Measurements from ENCODE around the gene ADARB2. TPM values are rescaled to one million over a fixed set of nuclear protein-coding genes. Genes with fewer than 3 reads are reported as not detected.

The ADARB2 gene
- total and polyA plus RNA-seq, 2 donors (not counting 1 experiment from before 2014, with no cell fraction given), result not detected

DNA sequence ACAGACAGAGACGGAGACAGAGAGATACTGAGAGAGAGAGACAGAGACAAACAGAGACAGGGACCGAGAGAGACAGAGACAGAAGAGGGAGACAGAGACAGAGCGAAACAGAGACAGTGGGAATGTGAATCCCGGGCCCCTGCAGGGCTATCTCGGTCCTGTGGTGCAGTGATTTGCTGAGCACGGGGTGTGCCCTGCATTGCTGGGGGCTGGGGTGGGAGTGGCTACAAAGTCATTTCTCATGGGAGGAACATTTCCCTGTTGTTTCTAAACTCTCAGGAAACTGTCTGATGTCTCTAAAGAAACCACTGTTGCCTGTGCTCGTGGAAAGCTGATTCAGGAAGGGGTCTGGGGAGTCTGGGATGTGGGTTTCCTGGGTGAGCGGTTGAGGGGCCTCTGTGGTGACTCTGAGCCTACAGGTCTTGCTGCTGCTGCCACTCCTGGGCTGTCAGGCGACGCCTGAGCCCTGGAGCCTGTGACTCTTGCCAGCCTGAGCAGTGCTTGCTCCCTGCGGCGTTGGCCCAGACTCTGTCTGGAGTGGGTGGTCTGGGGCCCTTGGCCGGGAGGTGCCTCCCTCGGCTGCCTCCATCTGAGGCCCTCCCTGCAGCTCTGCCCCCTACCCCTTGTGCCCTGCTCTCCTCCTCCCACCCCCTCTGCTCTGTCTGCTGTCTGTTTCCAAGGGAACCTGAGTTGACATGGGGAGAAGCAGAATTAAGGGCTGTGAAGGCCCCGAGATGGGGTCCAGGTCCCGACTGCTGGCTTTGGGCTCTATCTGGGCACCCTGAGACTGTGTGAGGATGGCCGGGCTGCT lies 389.2 kb downstream of the ADARB2 start:
- DNase-seq (ENCODE audit: low read depth in 2 of 2), result no peak
- no peak overlapping the region for H3K27ac ChIP-seq (ENCODE audit: insufficient read depth, low read length)
- H2AFZ ChIP-seq (ENCODE audit: low read length), result no peak overlapping the region
- H3K36me3 ChIP-seq (ENCODE audit: control insufficient read depth, insufficient read depth, low read length), result no peaks in the 10 kb centered on the region
- H3K4me3 ChIP-seq (replicated peaks in 1 of 4; ENCODE audit: control extremely low read depth in 1 of 4, insufficient read depth in 1 of 4, low read depth in 3 of 4, low read length in 4 of 4), result no peak overlapping the region
- no peaks in the 10 kb centered on the region for H3K9me3 ChIP-seq (ENCODE audit: control insufficient read depth, insufficient read depth, low read depth, low read length)
- no peak for TF ChIP-seq EZH2 (IDR thresholded peaks at IDR 0.05; ENCODE audit: low read length, missing control alignments)
- no peak for TF ChIP-seq CTCF (conservative IDR thresholded peaks at IDR 0.05 in 1 of 2, IDR thresholded peaks at IDR 0.05 in 1 of 2; ENCODE audit: low read depth in 1 of 2, low read length in 2 of 2)
- H3K4me2 ChIP-seq (ENCODE audit: extremely low read depth, insufficient read depth, low read length), result no peak overlapping the region
- H3K9ac ChIP-seq (ENCODE audit: insufficient read depth, low read length), result no peak overlapping the region
- H3K79me2 ChIP-seq (ENCODE audit: control insufficient read depth, insufficient read depth, low read length), result no peaks in the 10 kb centered on the region
- H3K27me3 ChIP-seq (ENCODE audit: control insufficient read depth, insufficient read depth, low read length), result no peaks in the 10 kb centered on the region
- H4K20me1 ChIP-seq (ENCODE audit: control insufficient read depth, extremely low read depth, insufficient read depth, low read length), result no peaks in the 10 kb centered on the region
- H3K4me1 ChIP-seq (ENCODE audit: control insufficient read depth, extremely low read depth, insufficient read depth, low read length), result no peaks in the 10 kb centered on the region

DNA sequence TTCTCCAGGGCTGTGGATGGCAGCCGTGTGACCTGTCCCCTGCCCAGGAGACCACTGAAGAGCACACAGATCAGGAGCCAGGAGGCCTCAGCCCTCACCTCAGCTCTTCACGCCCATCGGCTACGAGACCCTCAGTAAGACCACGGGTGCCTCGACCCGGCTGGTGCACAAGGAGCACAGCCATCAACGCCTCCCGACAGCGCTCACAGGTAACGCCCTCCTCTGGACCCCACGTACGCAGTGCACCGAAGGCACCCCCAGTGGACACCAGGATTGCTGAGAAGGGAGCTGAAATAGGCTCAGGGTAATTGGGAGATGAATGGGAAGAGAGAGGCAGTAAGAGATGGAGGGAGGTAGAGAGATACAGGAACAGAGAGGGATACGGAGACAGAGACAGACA lies 389.8 kb downstream of the ADARB2 start:
- H4K20me1 ChIP-seq (ENCODE audit: control insufficient read depth, extremely low read depth, insufficient read depth, low read length), result no peaks in the 10 kb centered on the region
- DNase-seq (ENCODE audit: low read depth in 2 of 2), result no peak
- no peaks in the 10 kb centered on the region for H3K36me3 ChIP-seq (ENCODE audit: control insufficient read depth, insufficient read depth, low read length)
- H3K4me1 ChIP-seq (ENCODE audit: control insufficient read depth, extremely low read depth, insufficient read depth, low read length), result no peaks in the 10 kb centered on the region
- no peaks in the 10 kb centered on the region for H3K9me3 ChIP-seq (ENCODE audit: control insufficient read depth, insufficient read depth, low read depth, low read length)
- no peaks in the 10 kb centered on the region for H3K27me3 ChIP-seq (ENCODE audit: control insufficient read depth, insufficient read depth, low read length)
- TF ChIP-seq EZH2 (IDR thresholded peaks at IDR 0.05; ENCODE audit: low read length, missing control alignments), result no peak
- no peak overlapping the region for H3K4me3 ChIP-seq (replicated peaks in 1 of 4; ENCODE audit: control extremely low read depth in 1 of 4, insufficient read depth in 1 of 4, low read depth in 3 of 4, low read length in 4 of 4)
- H3K4me2 ChIP-seq (ENCODE audit: extremely low read depth, insufficient read depth, low read length), result no peak overlapping the region
- H3K27ac ChIP-seq (ENCODE audit: insufficient read depth, low read length), result no peak overlapping the region
- H3K79me2 ChIP-seq (ENCODE audit: control insufficient read depth, insufficient read depth, low read length), result no peaks in the 10 kb centered on the region
- no peak overlapping the region for H3K9ac ChIP-seq (ENCODE audit: insufficient read depth, low read length)
- no peak overlapping the region for H2AFZ ChIP-seq (ENCODE audit: low read length)

DNA sequence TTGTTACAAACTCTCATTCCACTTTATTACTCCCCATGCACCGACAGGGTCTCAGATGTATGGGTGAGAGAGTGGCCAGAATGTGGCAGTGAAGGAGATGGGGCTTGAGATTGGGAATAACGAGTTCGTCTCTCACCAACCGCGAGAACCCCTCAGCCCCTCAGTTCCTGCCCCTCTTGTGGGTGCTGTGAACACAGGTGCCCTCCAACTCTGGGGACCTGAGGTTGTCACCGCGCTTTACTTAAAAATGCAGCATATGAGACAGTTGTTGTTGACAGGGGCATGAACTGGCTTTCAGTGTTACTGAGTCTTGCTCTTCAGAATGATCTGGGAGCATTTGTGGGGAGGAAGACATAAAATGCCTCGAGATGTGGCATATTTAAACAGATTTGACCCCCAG lies 391.1 kb downstream of the ADARB2 start:
- no peak overlapping the region for H3K9ac ChIP-seq (ENCODE audit: insufficient read depth, low read length)
- H3K9me3 ChIP-seq (ENCODE audit: control insufficient read depth, insufficient read depth, low read depth, low read length), result no peaks in the 10 kb centered on the region
- no peak overlapping the region for H2AFZ ChIP-seq (ENCODE audit: low read length)
- no peaks in the 10 kb centered on the region for H3K27me3 ChIP-seq (ENCODE audit: control insufficient read depth, insufficient read depth, low read length)
- H3K27ac ChIP-seq (ENCODE audit: insufficient read depth, low read length), result no peak overlapping the region
- H3K4me3 ChIP-seq (replicated peaks in 1 of 4; ENCODE audit: control extremely low read depth in 1 of 4, insufficient read depth in 1 of 4, low read depth in 3 of 4, low read length in 4 of 4), result no peak overlapping the region
- DNase-seq (ENCODE audit: low read depth in 2 of 2), result no peak
- H3K36me3 ChIP-seq (ENCODE audit: control insufficient read depth, insufficient read depth, low read length), result no peaks in the 10 kb centered on the region
- no peaks in the 10 kb centered on the region for H3K79me2 ChIP-seq (ENCODE audit: control insufficient read depth, insufficient read depth, low read length)
- H3K4me2 ChIP-seq (ENCODE audit: extremely low read depth, insufficient read depth, low read length), result no peak overlapping the region
- no peak for TF ChIP-seq CTCF (conservative IDR thresholded peaks at IDR 0.05 in 1 of 2, IDR thresholded peaks at IDR 0.05 in 1 of 2; ENCODE audit: low read depth in 1 of 2, low read length in 2 of 2)
- TF ChIP-seq EZH2 (IDR thresholded peaks at IDR 0.05; ENCODE audit: low read length, missing control alignments), result no peak
- no peaks in the 10 kb centered on the region for H4K20me1 ChIP-seq (ENCODE audit: control insufficient read depth, extremely low read depth, insufficient read depth, low read length)
- H3K4me1 ChIP-seq (ENCODE audit: control insufficient read depth, extremely low read depth, insufficient read depth, low read length), result no peaks in the 10 kb centered on the region
